ENCODE results near the gene ERCC8.

GRCh38 chr5:60827201-60827600, 117.7 kb downstream of the ERCC8 start:
- TF ChIP-seq CTCF (IDR thresholded peaks at IDR 0.05) (no peak), POLR2A (IDR thresholded peaks at IDR 0.05) (no peak)

All from thyroid gland (tissue), 4 donors.